ENCODE measurements around the gene SYPL1.

- TF ChIP-seq EZH2 (IDR thresholded peaks at IDR 0.05; ENCODE audit: borderline replicate concordance, insufficient read depth, low read length, poor library complexity, severe bottlenecking) (no peak), POLR2AphosphoS5 (IDR thresholded peaks at IDR 0.05) (no peak), REST (IDR thresholded peaks at IDR 0.05; ENCODE audit: borderline replicate concordance) (no peak), CTCF (IDR thresholded peaks at IDR 0.05; ENCODE audit: poor library complexity, severe bottlenecking) (no peak), SMC3 (conservative IDR thresholded peaks at IDR 0.05; ENCODE audit: poor library complexity) (no peak), TAF1 (IDR thresholded peaks at IDR 0.05; ENCODE audit: low read depth) (no peak), RAD21 (conservative IDR thresholded peaks at IDR 0.05) (no peak)
These were observed 39.4 kb downstream of the SYPL1 start for GRCh38 chr7:106072715-106073091.
